D721Med (cell line): ENCODE results near the gene TMC5.
A peak's percentile ranks its signal among the peaks of the same experiment; 100 is the strongest.
"Not testable (repeated sequence)": the region's sequence is repeated elsewhere in the genome, so short reads cannot be mapped to it uniquely, and the experiment has no call there.

Experiments used
- DNase-seq: peaks from one replicate; pipeline ENCODE4 v3.0.0; 2011; ENCODE audit warnings: low spot score; ENCODE audit not compliant: insufficient read length
- FAIRE-seq: peaks from 2 replicates; lab custom pipeline; 2011; peaks lifted over from hg19 to GRCh38; lab: Jason Lieb, UNC
- CTCF ChIP-seq: IDR thresholded peaks from 2 replicates; pipeline ENCODE4 v1.5.1; 2012; ENCODE audit warnings: mild to moderate bottlenecking, control low read depth; ENCODE audit not compliant: insufficient read depth; ENCODE audit errors: missing control alignments

Gene TMC5

GRCh38 chr16:19417640-19418039 lies at the start of gene TMC5:
Gene TMC5 (plus strand): TSS chr16:19417883. CDS start chr16:19440039, 22,156 bp downstream.
- no peak for FAIRE-seq
- no peak for TF ChIP-seq CTCF

GRCh38 chr16:19372541-19372940 lies 45.1 kb upstream of the TMC5 start:
- FAIRE-seq, DNase-seq: not testable (repeated sequence)

More at GRCh38 chr16:19417640-19418039, at the start of gene TMC5:
- no peak for DNase-seq

- TF ChIP-seq CTCF: no peak
- FAIRE-seq (no peak), DNase-seq (no peak)
These were observed 43.3 kb upstream of the TMC5 start for GRCh38 chr16:19374402-19374801.

- DNase-seq: no peak
- FAIRE-seq: no peak
- peak; percentile 91 for TF ChIP-seq CTCF
These were observed 42.0 kb upstream of the TMC5 start for GRCh38 chr16:19375561-19376158.

GRCh38 chr16:19377864-19378263 lies 39.8 kb upstream of the TMC5 start:
- DNase-seq: no peak
- no peak for TF ChIP-seq CTCF
- FAIRE-seq: no peak

- FAIRE-seq (no peak), DNase-seq (no peak)
- no peak for TF ChIP-seq CTCF
These were observed 39.2 kb upstream of the TMC5 start for GRCh38 chr16:19378511-19378910.

- DNase-seq (no peak), FAIRE-seq (no peak)
- no peak for TF ChIP-seq CTCF
These were observed 37.8 kb upstream of the TMC5 start for GRCh38 chr16:19379838-19380237.
